MM.1S (cell line): ENCODE data around the gene NDUFS6.

Experiments
- EZH2phosphoT487 ChIP-seq: fragments of 300-600 bp; sonication (generic); IDR thresholded peaks from 2 replicates; pipeline ENCODE4 v1.6.1; 2018; ENCODE audit warnings: antibody characterized with exemption, low read length
- TF ChIP-seq, protein P1 (sequence below): fragments of 300-600 bp; sonication (generic); IDR thresholded peaks from 2 replicates; pipeline ENCODE4 v1.5.1; 2016; ENCODE audit warnings: antibody characterized with exemption, low read length, mixed read lengths

DNA sequence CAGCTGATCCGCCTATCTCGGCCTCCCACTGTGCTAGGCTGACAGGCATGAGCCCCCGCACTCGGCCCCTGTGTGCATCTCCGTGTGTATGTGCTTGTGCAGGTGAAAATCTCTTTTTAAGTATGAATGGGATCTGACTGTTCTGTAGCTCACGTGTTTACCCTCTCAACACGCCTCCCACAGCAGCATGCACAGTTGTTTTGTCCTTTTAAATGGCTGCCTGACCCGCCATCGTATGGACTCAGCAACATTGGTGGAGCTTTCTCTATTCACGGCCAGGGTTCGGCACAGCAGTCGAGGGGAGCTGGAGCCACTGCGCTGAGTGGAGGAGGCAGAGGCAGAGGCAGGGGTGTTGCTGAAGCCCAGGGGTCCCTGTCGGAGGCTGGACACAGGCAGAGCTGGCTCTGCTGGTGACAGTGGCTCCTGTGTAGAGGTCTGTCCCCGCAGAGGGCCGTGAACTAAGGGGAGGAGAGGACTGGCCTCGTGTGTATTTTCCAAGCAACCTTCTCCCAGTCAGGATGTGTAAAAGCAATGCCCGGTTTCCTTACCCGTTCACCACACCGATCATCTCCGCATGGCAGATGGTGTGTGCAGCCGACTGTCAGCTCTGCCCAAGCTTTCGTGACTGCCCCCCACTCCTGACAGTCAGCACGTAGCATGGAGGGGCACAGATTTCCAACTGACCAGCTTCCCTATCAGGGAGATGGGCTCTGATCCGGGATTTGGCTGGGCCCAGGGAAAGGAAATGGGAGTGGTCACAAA lies 38.9 kb upstream of the NDUFS6 start:
- TF ChIP-seq, protein P1, sequence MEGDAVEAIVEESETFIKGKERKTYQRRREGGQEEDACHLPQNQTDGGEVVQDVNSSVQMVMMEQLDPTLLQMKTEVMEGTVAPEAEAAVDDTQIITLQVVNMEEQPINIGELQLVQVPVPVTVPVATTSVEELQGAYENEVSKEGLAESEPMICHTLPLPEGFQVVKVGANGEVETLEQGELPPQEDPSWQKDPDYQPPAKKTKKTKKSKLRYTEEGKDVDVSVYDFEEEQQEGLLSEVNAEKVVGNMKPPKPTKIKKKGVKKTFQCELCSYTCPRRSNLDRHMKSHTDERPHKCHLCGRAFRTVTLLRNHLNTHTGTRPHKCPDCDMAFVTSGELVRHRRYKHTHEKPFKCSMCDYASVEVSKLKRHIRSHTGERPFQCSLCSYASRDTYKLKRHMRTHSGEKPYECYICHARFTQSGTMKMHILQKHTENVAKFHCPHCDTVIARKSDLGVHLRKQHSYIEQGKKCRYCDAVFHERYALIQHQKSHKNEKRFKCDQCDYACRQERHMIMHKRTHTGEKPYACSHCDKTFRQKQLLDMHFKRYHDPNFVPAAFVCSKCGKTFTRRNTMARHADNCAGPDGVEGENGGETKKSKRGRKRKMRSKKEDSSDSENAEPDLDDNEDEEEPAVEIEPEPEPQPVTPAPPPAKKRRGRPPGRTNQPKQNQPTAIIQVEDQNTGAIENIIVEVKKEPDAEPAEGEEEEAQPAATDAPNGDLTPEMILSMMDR: no peak
- no peak for TF ChIP-seq EZH2phosphoT487
